ENCODE results near the gene SULT4A1. TPM values are rescaled to one million over a fixed set of nuclear protein-coding genes. Genes with fewer than 3 reads are reported as not detected.

Gene SULT4A1
- total and polyA plus RNA-seq, 10 donors = 0.35 to 5.1 (median 1.7) TPM

GRCh38 chr22:43861529-43861928 lies 784 bp downstream of the SULT4A1 start:
- Histone ChIP-seq H3K4me3 (peak overlapping the region in 4 of 8 donors; percentile 13 to 58 (median 22)), H3K4me1 (peaks cover 0 to 7% (median 3%) of the 10 kb centered on the region in 6 donors), H3K27me3 (replicated peaks in 1 of 7) (peaks cover 0 to 87% (median 40%) of the 10 kb centered on the region in 7 donors), H3K27ac (no peak overlapping the region), H3K9me3 (peaks cover 0 to 12% (median 6%) of the 10 kb centered on the region in 8 donors), H3K36me3 (no peaks in the 10 kb centered on the region)
- intact Hi-C loops (cut with DNase I; ENCODE audit: low total_unique reads) = no loop called here
- TF ChIP-seq CTCF (IDR thresholded peaks at IDR 0.05 in 8 of 11, conservative IDR thresholded peaks at IDR 0.05 in 3 of 11) (no peak), POLR2A (IDR thresholded peaks at IDR 0.05) (no peak), POLR2AphosphoS5 (IDR thresholded peaks at IDR 0.05) (no peak)
- DNase-seq = peak; percentile 36
- 43 to 100% (median 62%) methylated on average over 1 to 9 of the region's 9 CpGs for WGBS, 5 donors

GRCh38 chr22:43860831-43861230 lies 1.5 kb downstream of the SULT4A1 start:
- WGBS, 5 donors = 81 to 90% (median 89%) methylated on average over 10 to 12 of the region's 12 CpGs
- intact Hi-C loops (cut with DNase I; ENCODE audit: low total_unique reads) = no loop called here

GRCh38 chr22:43860126-43860525 lies 2.2 kb downstream of the SULT4A1 start:
- Histone ChIP-seq H3K9me3 (peaks cover 0 to 19% (median 13%) of the 10 kb centered on the region in 8 donors), H3K27me3 (replicated peaks in 1 of 7) (peaks cover 0 to 86% (median 40%) of the 10 kb centered on the region in 7 donors), H3K36me3 (no peaks in the 10 kb centered on the region), H3K4me1 (peaks cover 0 to 7% (median 3%) of the 10 kb centered on the region in 6 donors), H3K27ac (no peak overlapping the region), H3K4me3 (no peak overlapping the region)
- intact Hi-C loops (cut with DNase I; ENCODE audit: low total_unique reads) = no loop called here
- WGBS, 5 donors = 79 to 88% (median 84%) methylated on average over 11 of the region's 11 CpGs
- DNase-seq = peak; percentile 34
- no peak for TF ChIP-seq CTCF (IDR thresholded peaks at IDR 0.05 in 8 of 11, conservative IDR thresholded peaks at IDR 0.05 in 3 of 11)
- no peak for TF ChIP-seq POLR2AphosphoS5 (IDR thresholded peaks at IDR 0.05)
- no peak for TF ChIP-seq POLR2A (IDR thresholded peaks at IDR 0.05)

More at GRCh38 chr22:43860831-43861230, 1.5 kb downstream of the SULT4A1 start:
- H3K27me3 ChIP-seq (replicated peaks in 1 of 7) = peaks cover 0 to 86% (median 40%) of the 10 kb centered on the region in 7 donors
- H3K4me3 ChIP-seq = no peak overlapping the region
- H3K27ac ChIP-seq = no peak overlapping the region
- peaks cover 0 to 7% (median 3%) of the 10 kb centered on the region in 6 donors for H3K4me1 ChIP-seq
- peak; percentile 13 for DNase-seq
- H3K9me3 ChIP-seq = peaks cover 0 to 19% (median 12%) of the 10 kb centered on the region in 8 donors
- TF ChIP-seq POLR2AphosphoS5 (IDR thresholded peaks at IDR 0.05) = no peak
- TF ChIP-seq POLR2A (IDR thresholded peaks at IDR 0.05) = no peak
- TF ChIP-seq CTCF (IDR thresholded peaks at IDR 0.05 in 8 of 11, conservative IDR thresholded peaks at IDR 0.05 in 3 of 11) = no peak
- H3K36me3 ChIP-seq = no peaks in the 10 kb centered on the region

- Histone ChIP-seq H3K36me3 (no peaks in the 10 kb centered on the region), H3K4me1 (peaks cover 0 to 7% (median 3%) of the 10 kb centered on the region in 6 donors), H3K4me3 (no peak overlapping the region), H3K27ac (no peak overlapping the region), H3K9me3 (peaks cover 0 to 19% (median 13%) of the 10 kb centered on the region in 8 donors), H3K27me3 (replicated peaks in 1 of 7) (peaks cover 0 to 86% (median 38%) of the 10 kb centered on the region in 7 donors)
- WGBS, 5 donors = 83 to 88% (median 86%) methylated on average over 14 of the region's 14 CpGs
- DNase-seq = no peak
- intact Hi-C loops (cut with DNase I; ENCODE audit: low total_unique reads) = no loop called here
- TF ChIP-seq POLR2AphosphoS5 (IDR thresholded peaks at IDR 0.05) (no peak), POLR2A (IDR thresholded peaks at IDR 0.05) (no peak)
These were observed 2.7 kb downstream of the SULT4A1 start for GRCh38 chr22:43859621-43860020.

All from spleen (tissue), 11 donors.